SIG-M5 treated with dmso at 0.1 percent for 504 hours (cell line): ENCODE measurements around the gene SAMD8.
"Not testable (repeated sequence)": the region's sequence is repeated elsewhere in the genome, so short reads cannot be mapped to it uniquely, and the experiment has no call there.

ENCODE experiments used
- DNase-seq: peaks from one replicate; lab custom pipeline; 2025; ENCODE audit not compliant: unreplicated experiment; lab: John Stamatoyannopoulos, UW

Gene SAMD8

DNA sequence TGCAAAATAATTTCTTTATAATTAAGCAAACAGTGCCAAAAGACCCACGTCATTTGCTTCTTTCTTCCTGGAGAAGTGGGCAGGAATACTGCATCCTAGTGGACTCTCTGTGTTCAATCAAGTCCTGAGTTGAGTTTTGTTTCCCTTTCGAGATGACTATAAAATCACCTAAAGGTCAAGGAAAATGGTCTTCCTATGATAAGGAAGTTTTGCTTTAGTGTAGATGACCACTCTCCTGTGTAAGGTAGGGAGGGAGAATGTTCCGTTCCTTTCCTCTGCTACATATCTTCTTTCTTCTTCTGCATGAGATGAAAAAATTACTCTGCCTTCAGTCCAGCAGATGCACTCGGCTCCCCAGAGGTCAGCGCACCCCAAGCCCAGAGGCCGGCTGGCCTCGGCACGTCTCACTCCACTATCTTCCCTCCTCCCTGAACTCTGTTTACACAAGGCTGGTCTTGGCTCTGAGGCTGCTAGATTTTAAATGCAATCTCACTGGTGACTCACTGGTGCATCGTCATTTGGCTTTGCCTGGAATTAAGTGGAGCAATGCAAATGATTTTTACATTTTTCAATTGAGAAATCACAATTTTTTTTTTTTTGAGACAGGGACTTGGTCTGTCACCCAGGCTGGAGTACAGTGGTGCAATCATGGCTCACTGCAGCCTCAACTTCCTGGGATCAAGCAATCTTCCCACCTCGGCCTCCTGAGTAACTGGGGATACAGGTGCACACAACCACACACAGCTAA, 80.5 kb downstream of the SAMD8 start:
- DNase-seq: peak; percentile 79

DNA sequence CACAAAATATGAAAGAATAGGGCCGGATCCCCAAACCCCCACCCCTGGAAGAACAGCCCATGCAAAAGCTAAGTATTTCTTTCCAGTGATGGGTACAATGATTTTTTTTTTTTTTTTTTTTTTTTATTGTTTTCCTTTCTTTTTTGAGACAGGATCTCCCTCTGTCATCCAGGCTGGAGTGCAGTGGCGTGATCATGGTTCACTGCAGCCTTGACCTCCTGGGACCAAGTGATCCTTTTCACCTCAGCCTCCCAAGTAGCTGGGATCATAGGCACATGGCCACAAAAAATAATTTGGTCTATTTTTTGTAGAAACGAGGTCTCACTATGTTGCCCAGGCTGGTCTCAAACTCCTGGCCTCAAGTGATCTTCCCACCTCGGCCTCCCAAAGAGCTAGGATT, 83.2 kb downstream of the SAMD8 start:
- DNase-seq: not testable (repeated sequence)

DNA sequence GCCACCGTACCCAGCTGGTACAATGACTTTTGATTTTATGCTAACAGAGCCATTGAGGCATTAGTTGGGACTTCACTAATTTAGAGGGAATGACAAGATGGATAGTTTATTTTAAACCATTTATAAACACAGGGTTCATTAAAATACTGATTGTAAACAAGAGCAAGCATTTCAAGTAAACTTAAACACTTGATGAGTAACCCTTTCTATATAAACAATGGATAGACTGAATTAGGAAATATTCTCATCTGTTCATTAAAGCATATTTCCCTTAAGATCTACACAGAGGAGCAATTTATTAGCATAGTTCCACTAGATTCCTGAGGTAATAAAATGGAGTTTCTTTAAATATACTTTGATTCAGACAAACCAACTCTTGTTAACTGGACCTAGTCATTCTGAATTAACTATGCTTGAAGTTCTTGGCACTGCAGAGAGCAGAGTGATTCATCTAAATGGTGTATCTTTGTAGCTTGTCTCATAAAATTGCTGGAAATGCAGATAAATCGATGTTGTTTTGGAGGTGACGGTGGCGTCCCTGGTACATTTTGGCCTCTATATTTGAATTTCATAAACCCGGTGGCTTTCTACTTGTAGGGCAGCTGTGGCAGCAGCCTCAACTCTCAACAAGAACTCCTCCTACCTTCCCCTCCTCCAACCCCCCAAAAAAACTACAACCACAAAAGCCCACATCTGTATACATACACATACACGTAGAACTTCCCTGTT, 83.7 kb downstream of the SAMD8 start:
- DNase-seq: no peak

DNA sequence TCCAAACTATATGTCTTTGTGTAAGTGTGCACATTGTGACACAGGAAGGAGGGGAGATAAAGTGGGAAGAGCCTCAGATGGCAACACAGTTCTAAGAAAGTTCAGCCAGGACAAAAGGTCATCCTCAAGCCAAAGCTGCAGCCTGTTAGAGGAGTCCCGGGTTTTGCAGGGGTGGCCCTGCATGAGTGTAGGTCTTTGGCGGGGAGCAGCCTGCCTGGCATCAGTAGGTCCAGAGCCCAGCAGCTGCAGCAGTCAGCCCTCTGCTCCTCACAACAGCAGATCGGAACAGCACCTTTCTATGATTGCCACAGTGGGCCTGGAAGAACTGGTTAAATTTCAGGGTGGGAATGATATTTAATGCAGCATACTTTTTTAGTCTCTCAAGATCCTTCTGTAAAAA, 85.6 kb downstream of the SAMD8 start:
- no peak for DNase-seq

DNA sequence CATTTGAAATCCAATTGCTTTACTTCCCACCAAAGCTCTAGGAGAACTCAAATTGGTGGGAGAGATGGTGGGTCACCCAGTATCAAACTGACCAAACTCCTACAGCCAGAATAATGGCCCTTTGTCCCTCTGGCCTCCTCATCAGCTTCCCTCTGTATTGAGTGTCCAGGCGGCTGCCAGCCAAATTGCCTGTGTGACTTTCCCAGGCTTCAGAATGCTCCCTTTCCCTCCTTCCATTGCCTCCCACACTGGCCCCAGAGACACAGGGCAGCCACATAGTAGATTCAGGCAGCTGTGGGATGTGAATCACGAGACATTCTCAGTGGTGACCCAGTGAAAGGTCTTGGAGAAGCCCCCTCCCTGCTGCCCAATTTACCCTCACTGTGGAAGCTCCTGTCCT, 86.5 kb downstream of the SAMD8 start:
- no peak for DNase-seq

DNA sequence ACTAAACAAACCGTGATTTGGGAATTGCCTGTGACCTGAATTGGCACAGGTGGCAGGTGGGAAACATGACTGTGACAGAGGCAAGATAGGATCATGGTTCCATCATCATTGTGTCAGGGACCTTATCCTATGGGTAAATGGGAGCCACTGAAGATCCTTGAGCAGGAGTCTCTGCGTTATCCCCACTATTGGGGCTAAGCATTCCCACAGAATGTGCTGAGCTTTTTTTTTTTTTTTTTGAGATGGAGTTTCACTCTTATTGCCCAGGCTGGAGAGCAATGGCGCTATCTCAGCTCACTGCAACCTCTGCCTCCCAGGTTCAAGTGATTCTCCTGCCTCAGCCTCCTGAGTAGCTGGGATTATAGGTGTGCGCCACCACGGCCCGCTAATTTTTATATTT, 88.5 kb downstream of the SAMD8 start:
- not testable (repeated sequence) for DNase-seq

DNA sequence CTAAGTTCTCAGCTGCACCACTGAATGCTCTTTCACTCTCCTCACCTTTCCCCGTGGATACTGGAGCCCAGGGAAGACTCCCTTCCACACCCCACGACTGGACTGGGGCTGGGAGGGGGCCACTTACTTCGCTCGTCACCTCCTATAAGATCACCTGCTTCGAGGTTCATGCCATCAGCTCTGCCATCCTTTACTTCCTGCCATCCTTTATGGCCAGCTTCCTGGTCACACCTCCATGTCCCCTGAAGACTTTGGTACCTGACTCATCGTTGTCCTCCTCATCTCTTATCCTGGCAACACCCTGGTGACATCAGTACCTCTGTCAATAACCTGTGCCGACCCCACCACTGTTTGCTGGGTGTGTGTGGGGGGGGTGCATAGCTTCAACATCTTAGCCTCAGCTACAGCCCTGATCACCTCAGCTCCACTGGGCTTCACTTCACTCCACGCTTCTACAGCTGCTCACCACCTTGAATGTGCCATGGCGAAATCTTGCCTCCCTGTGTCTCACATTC, 90.4 kb downstream of the SAMD8 start:
- DNase-seq: no peak

DNA sequence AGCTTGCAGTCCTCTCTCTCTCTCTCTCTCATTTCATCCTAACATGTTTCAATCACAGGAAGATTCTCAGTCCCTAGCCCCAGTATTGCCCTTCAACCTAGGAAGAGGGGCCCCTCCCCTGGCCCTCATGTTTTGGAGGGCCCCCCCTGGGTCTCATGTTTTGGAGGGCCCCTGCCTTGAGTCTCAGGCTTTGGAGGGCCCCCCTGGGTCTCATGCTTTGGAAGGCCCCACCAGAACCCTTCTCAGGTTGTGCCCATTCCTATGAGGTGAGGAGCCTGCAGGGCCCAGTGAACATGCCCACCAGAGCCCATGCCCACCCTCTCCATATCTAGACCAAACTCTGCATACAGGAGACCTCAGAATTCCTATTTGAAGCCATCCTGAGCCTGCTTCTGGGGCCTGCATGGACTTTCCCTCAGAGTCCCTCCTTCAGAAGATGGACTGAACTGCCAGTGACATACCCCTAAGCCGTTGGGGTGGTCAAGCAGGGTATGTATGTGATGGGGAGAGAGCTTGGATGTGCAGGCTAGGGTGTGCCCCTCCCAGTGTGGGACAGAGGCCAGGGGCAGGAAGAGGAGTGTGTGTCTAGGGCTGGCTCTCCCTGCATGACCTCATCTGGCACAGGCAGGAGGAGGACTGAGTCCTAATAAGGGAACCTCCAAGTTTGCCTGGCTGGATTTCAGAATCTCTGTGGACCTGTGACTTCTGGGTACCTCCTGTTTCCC, 91.0 kb downstream of the SAMD8 start:
- no peak for DNase-seq

DNA sequence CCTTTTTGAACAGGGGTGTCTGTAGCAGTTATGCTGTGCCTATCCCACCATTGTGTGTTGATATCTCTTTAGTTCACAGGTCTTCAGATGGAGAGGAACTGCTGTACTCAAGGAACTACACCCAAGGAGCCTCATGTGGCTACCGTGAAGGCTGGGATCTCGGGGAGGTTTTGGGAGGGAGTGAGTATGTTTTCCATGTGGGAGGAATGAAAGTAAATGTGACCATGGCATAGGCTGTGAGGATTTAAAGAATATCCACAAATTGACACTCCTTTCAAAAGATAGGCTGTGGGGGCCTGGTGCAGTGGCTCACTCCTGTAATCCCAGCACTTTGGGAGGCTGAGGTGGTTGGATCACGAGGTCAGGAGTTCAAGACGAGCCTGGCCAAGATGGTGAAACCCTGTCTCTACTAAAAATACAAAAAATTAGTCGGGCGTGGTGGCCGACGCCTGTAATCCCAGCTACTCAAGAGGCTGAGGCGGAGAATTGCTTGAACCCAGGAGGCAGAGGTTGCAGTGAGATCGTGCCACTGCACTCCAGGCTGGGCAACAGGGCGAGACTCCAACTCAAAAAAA, 91.7 kb downstream of the SAMD8 start:
- not testable (repeated sequence) for DNase-seq

DNA sequence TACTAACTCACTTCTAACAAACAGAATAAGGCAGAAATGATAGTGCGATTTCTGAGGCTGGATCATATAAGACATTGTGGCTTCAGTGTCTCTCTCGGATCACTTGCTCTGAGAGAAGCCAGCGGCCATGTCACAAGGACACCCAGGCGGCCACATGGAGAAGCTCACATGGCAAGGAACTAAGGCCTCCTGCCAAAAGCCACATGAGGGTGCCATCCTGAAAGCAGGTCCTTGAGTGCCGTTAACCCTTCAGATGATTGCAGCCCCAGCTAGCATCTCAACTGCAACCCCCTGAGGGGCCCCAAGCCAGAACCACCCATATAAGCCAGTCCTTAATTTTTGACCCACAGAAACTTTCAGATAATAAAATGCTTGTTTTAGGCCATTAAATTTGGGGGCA, 92.3 kb downstream of the SAMD8 start:
- DNase-seq: no peak

DNA sequence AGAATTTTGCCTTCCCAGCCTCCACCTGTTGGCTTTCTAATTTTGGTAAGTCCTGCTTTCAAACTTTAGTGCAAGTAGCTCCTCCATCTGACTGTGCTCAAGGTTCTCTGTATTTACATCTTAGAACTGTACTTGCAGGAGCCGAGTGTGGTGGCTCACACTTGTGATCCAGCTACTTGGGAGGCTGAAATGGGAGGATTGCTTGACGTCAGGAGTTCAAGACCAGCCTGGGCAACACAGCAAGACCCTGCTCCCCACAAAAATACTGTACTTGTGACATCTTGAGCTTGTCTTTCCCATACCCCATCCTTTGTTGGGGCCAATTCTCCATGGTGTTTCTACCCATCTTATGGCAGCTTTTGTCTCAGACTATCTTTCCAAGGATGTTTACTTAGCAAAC, 94.5 kb downstream of the SAMD8 start:
- DNase-seq: no peak

DNA sequence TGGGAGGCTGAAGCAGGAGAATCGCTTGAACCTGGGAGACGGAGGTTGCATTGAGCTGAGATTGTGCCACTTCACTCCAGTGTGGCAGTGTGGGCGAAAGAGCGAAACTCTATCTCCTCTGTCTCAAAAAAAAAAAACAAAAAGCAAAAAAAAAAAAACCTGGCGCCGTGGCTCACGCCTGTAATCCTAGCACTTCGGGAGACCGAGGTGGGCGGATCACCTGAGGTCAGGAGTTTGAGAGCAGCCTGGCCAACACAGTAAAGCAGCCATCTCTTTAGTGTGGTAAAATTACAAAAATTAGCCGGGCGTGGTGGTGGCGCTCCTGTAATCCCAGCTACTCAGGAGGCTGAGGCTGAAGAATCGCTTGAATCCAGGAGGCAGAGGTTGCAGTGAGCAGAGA, 95.2 kb downstream of the SAMD8 start:
- DNase-seq: not testable (repeated sequence)

DNA sequence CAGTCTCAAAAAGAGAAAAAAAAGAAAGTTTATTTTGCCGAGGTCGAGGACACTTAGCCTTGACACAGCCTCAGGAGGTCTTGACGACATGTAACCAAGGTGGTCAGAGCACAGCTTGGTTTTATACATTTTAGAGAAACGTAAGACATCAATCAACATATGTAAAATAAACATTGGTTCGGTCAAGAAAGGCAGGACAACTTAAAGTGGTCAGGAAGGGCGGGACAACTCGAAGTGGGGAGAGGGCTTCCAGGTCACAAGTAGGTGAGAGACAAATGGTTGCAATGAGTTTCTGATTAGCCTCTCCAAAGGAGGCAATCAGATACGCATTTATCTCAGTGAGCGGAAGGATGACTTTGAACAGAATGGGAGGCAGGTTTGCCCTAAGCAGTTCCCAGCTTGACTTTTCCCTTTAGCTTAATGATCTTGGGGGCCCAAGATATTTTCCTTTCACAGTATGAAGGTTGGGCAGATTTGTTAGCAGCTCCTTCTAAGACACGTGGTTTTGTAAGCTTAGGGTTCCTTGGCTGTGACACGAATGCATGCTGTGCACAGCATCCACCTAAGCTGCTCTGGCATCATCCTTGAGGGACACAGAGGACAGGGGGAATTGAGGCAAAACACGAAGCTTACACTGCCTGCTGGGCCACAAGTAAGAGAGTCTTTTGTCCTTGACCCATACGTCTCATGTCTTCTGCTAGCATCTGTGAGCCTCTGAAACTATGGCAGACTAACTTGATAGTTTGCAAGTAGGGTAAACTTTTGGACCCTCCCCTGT, 95.8 kb downstream of the SAMD8 start:
- no peak for DNase-seq

DNA sequence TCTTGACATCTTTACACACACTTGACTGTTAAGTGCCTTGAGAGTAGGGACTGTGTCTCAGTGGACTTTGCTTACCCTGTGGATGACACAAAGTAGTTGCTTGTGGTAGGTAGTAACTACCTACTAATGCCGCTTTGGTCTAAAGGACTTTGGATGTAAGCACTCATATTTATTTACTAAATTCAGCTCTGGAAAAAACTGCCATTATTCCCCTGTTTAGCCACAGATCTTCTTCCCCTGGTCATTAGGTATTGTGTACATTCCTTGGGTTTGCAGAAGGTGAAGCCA, 96.3 kb downstream of the SAMD8 start:
- DNase-seq: no peak

DNA sequence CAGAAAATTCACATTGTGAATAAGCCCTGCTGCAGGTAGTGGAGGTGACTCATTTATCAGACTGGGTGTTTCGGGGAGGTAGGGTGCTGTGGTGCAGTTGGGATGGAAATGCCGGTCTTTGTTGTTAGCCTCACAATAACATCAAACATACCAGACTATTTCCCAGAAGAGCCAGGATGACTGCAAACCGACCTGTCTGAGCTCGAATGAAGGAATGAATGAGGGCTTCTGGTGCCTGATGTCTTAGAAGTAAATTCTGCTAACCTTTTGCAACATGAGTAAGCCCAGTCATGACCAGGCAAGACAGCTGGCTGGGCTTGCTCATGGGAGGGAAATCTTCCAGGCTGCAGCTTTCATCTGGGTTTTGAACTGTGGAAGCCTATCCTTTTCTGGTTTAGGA, 96.7 kb downstream of the SAMD8 start:
- DNase-seq: no peak

DNA sequence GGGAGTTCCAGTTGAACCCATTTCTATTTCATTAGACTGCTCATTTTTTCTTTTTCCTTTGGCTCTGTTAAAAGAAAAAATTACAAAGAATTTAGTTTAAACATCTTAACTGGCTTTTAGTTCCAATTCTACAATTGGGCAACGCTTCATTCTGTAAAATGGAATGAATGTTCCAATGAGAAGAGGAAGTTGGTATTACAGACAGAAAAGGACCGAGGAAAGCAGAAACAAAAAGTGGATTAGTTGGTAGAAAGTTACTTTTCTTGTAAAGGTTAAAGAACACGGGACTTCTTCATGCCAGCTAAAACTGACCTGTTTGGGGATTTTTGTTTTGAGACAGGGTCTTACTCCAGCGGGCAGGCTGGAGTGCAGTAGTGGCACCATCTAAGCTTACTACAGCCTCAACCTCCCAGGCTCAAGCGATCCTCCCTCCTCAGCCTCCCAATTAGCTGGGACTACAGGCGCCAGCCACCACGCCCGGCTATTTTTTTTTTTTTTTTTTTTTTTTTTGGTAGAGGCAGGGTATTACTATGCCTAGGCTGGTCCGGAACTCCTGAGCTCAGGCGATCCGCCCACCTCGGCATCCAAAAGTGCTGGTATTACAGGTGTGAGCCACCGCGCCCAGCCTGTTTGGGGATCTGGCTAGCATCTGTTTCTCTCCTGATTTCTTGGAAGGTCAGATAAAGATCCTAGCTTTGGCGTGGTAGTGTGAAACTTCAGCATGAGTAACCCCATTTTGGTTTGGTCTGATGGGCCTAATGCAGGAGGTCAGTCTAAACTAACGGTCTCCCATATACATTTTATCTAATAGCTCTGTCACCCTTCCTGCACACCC, 97.8 kb downstream of the SAMD8 start:
- peak; percentile 40 for DNase-seq

DNA sequence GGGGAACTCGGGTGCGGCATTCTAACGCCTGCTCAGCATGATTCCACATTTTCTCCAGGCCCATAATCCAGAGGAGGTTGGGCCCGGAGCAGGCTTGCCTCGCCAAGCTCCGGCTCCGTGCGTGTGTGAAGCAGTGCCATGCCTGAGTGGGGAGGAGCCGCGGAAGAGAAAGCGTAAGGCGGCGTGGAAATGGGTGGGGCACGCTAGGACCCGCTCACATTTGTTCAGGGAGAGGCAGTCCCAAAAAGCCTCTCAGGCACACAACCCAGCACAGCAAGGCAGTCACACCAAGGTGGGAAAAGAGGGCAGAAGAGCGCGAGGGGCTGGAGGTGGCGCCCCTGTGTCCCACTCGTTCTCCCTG, 98.4 kb downstream of the SAMD8 start:
- peak; percentile 78 for DNase-seq

DNA sequence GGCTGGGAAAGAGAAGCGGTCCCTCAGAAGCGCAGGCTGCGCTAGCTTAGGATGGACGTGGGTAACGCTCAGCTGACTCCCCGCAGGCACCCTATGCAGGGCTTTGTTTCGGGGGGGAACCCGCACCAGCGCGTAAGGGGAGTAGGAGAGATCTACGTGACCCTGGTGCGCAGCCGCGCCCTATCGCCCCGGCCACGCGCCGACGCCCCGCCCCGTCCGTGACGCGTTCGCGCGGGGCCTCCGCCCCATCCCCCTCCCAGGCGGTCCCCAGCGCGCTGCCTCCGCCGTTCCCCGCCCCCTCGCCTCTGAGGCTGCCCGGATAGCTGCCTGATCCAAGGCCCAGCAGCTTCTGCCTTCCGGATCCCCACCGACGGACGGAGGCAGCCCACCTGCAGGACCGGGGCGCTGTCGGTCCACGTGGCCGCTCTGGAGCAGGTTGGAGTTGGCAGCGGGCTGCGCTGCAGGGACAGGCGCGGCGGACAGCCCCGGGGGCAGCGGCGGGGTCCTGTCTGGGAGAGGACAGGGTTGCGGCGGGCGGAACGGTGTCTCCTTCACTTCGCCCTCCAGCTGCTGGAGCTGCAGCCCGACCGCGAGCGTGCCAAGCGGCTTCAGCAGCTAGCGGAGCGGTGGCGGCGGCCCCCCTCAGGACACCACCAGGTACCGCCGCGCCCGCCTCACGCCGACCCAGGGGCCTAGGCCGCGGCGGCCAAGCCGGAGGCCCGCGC, 99.0 kb downstream of the SAMD8 start, which contains the start of gene VDAC2:
Gene VDAC2, plus strand, starts transcription at position 515 of the 725 bp plus-strand sequence. CDS start 363 bp downstream, outside the sequence.
- DNase-seq: peak; percentile 79

DNA sequence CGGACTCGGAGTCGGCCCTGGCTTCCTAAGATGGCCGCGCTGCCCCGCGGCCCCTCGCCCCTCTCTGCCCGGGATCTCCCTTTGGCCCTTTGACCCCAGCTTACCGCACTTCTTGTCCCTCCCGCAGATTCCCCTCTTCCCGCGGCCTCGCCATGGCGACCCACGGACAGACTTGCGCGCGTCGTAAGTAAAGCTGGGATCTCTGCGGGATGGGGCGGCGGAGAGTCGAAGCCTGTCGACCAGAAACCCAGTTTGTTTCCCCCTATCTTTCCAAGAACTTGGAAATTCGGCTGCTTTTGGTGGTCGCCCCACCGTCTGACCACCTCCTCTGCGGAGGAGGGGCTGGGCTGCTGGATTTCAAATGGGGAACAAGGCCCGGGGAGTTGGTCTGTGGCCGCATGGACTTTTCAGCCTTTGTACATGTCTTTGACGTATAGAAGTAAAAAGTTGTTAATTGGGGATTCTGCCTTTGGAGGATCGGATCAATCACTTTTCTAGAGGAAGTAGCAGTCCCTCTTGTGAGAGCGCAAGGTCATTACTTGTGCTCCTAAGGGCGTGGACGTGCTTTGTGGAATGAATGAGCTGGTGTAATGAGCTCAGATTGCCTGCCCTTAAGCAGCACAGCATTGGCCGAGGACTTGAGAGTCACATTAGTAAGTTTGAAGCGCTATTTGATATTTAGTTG, 99.7 kb downstream of the SAMD8 start:
- DNase-seq: peak; percentile 26
